GM23248 (cell line): Measurements from ENCODE around the gene CCDC167. TPM values are rescaled to one million over a fixed set of nuclear protein-coding genes. Genes with fewer than 3 reads are reported as not detected.

Experiments
- DNase-seq: peaks from one replicate; pipeline ENCODE4 v3.0.0-alpha.2; 2015
- H2AFZ ChIP-seq: fragments of 200-600 bp; sonication (generic); 2 replicates; pipeline ENCODE4 v1.6.1; 2016; ENCODE audit warnings: antibody characterized with exemption
- H3F3A ChIP-seq: fragments of 200-600 bp; sonication (generic); 2 replicates; pipeline ENCODE4 v1.6.1; 2016; ENCODE audit warnings: mild to moderate bottlenecking, antibody characterized with exemption, mixed run types; ENCODE audit not compliant: insufficient read depth
- H3K27ac ChIP-seq: fragments of 200-600 bp; sonication (generic); 2 replicates; pipeline ENCODE4 v1.5.1; 2016; ENCODE audit warnings: mild to moderate bottlenecking
- H3K27me3 ChIP-seq: fragments of 200-600 bp; sonication (generic); replicated peaks from 2 replicates; pipeline ENCODE4 v1.6.1; 2016; ENCODE audit warnings: mild to moderate bottlenecking; ENCODE audit not compliant: insufficient read depth
- H3K36me3 ChIP-seq: fragments of 200-600 bp; sonication (generic); 2 replicates; pipeline ENCODE4 v1.6.1; 2016; ENCODE audit warnings: low read depth, mild to moderate bottlenecking
- H3K4me1 ChIP-seq: fragments of 200-600 bp; sonication (generic); 2 replicates; pipeline ENCODE4 v1.6.1; 2016; ENCODE audit warnings: mild to moderate bottlenecking; ENCODE audit not compliant: insufficient read depth
- H3K4me2 ChIP-seq: fragments of 200-600 bp; sonication (generic); one replicate; pipeline ENCODE4 v1.6.1; 2016; ENCODE audit warnings: mild to moderate bottlenecking; ENCODE audit not compliant: unreplicated experiment
- H3K4me3 ChIP-seq: fragments of 200-600 bp; sonication (generic); 2 replicates; pipeline ENCODE4 v1.5.1; 2016; ENCODE audit warnings: mild to moderate bottlenecking
- H3K79me2 ChIP-seq: fragments of 200-600 bp; sonication (generic); 2 replicates; pipeline ENCODE4 v1.6.1; 2016; ENCODE audit warnings: mild to moderate bottlenecking; ENCODE audit not compliant: insufficient read depth
- H3K9ac ChIP-seq: fragments of 200-600 bp; sonication (generic); 2 replicates; pipeline ENCODE4 v1.6.1; 2016; ENCODE audit warnings: mild to moderate bottlenecking
- H3K9me2 ChIP-seq: fragments of 200-600 bp; sonication (generic); 2 replicates; pipeline ENCODE4 v1.6.1; 2016; ENCODE audit warnings: mixed run types, mild to moderate bottlenecking, moderate library complexity; ENCODE audit not compliant: insufficient read depth
- H3K9me3 ChIP-seq: fragments of 200-600 bp; sonication (generic); one replicate; pipeline ENCODE4 v1.6.1; 2017; ENCODE audit warnings: low read depth
- H4K20me1 ChIP-seq: fragments of 200-600 bp; sonication (generic); 2 replicates; pipeline ENCODE4 v1.6.0; 2016; ENCODE audit not compliant: insufficient read depth
- EZH2 ChIP-seq: fragments of 200-600 bp; sonication (generic); IDR thresholded peaks from 2 replicates; pipeline ENCODE4 v1.6.1; 2018; ENCODE audit warnings: antibody characterized with exemption, mild to moderate bottlenecking; ENCODE audit not compliant: insufficient read depth, poor library complexity, severe bottlenecking
- EZH2phosphoT487 ChIP-seq: fragments of 200-600 bp; sonication (generic); IDR thresholded peaks from 2 replicates; pipeline ENCODE4 v1.6.1; 2018; ENCODE audit warnings: antibody characterized with exemption, moderate library complexity, mild to moderate bottlenecking, low read depth; ENCODE audit not compliant: insufficient read depth
- WGBS, 2 experiments: methylation state at CpG; one replicate each; pipeline ENCODE4 v1.1.6; 2015 to 2017; ENCODE audit warnings: low lambda C conversion rate in 2 of 2, low coverage in 1 of 2; ENCODE audit errors: missing lambda C conversion rate in 2 of 2; 5-methylcytosine and 5-hydroxymethylcytosine counted together
- in situ Hi-C: fragments of 300-500 bp; cut with MboI; formaldehyde crosslinking; loops from 2 replicates; pipeline ENCODE4 v1.15.0; 2020
- polyA plus RNA-seq: library from polyadenylated mRNA; unstranded; fragments of >200 nt; fragmentation: Nextera tagmentation; extraction: Ambion mirVana; gene quantifications from 2 replicates; pipeline ENCODE4 v1.2.1, GENCODE V29; 2016
- total RNA-seq: library from RNA; depleted of rRNA; stranded (reverse); fragments of >200 nt; shearing (Covaris generic); gene quantifications from 2 replicates; pipeline ENCODE4 v1.2.3, GENCODE V29; 2014

CCDC167 gene
- total and polyA plus RNA-seq, 2 experiments from 2014 or later: 35.8 to 51.0 TPM

GRCh38 chr6:37474316-37474715 lies 25.4 kb downstream of the CCDC167 start:
- 82 to 92% methylated on average over 4 of the region's 4 CpGs for WGBS, 2 experiments
- Histone ChIP-seq H3K9me3 (no peaks in the 10 kb centered on the region), H3K4me2 (no peak overlapping the region), H3K27me3 (no peaks in the 10 kb centered on the region), H3K9me2 (no peaks in the 10 kb centered on the region), H3K9ac (no peak overlapping the region), H3K4me1 (no peaks in the 10 kb centered on the region), H3K27ac (no peak overlapping the region), H4K20me1 (no peaks in the 10 kb centered on the region), H3K79me2 (no peaks in the 10 kb centered on the region), H3K4me3 (no peak overlapping the region), H3K36me3 (peaks cover 18% of the 10 kb centered on the region; the same call in 1 of the 2 replicates), H3F3A (no peaks in the 10 kb centered on the region), H2AFZ (no peak overlapping the region)
- TF ChIP-seq EZH2phosphoT487 (no peak), EZH2 (no peak)
- in situ Hi-C loops: no loop called here
- DNase-seq: no peak

GRCh38 chr6:37473364-37474095 lies 26.2 kb downstream of the CCDC167 start:
- H3K79me2 ChIP-seq: 0 out of 2 replicates have a peak, but pooled peaks cover under 1% of the 10 kb centered on the region
- no peaks in the 10 kb centered on the region for H3K9me3 ChIP-seq
- H3K36me3 ChIP-seq: peaks cover 18% of the 10 kb centered on the region; the same call in 1 of the 2 replicates
- in situ Hi-C loops: no loop called here
- no peaks in the 10 kb centered on the region for H3K27me3 ChIP-seq
- no peak overlapping the region for H3K27ac ChIP-seq
- H4K20me1 ChIP-seq: no peaks in the 10 kb centered on the region
- H3K4me3 ChIP-seq: no peak overlapping the region
- H3K4me2 ChIP-seq: no peak overlapping the region
- no peak overlapping the region for H2AFZ ChIP-seq
- no peak overlapping the region for H3K9ac ChIP-seq
- TF ChIP-seq EZH2 (no peak), EZH2phosphoT487 (no peak)
- no peaks in the 10 kb centered on the region for H3K4me1 ChIP-seq
- DNase-seq: no peak
- no peaks in the 10 kb centered on the region for H3K9me2 ChIP-seq
- 79% methylated on average over 8 of the region's 8 CpGs for WGBS, 2 experiments
- H3F3A ChIP-seq: no peaks in the 10 kb centered on the region

GRCh38 chr6:37467718-37468117 lies 32.0 kb downstream of the CCDC167 start:
- no peak overlapping the region for H2AFZ ChIP-seq
- no peaks in the 10 kb centered on the region for H3K9me3 ChIP-seq
- H3K36me3 ChIP-seq: peaks cover 24% of the 10 kb centered on the region
- H3K4me1 ChIP-seq: no peaks in the 10 kb centered on the region
- no peaks in the 10 kb centered on the region for H4K20me1 ChIP-seq
- peaks cover 12% of the 10 kb centered on the region; the same call in 1 of the 2 replicates for H3K79me2 ChIP-seq
- H3F3A ChIP-seq: no peaks in the 10 kb centered on the region
- no peaks in the 10 kb centered on the region for H3K9me2 ChIP-seq
- no peak overlapping the region for H3K4me3 ChIP-seq
- H3K27ac ChIP-seq: no peak overlapping the region
- in situ Hi-C loops: no loop called here
- H3K27me3 ChIP-seq: no peaks in the 10 kb centered on the region
- TF ChIP-seq EZH2: no peak
- no peak for TF ChIP-seq EZH2phosphoT487
- DNase-seq: no peak
- H3K4me2 ChIP-seq: no peak overlapping the region
- H3K9ac ChIP-seq: no peak overlapping the region

GRCh38 chr6:37463110-37463509 lies 36.6 kb downstream of the CCDC167 start:
- peaks cover 25% of the 10 kb centered on the region for H3K36me3 ChIP-seq
- no peaks in the 10 kb centered on the region for H3K9me3 ChIP-seq

GRCh38 chr6:37460805-37461204 lies 38.9 kb downstream of the CCDC167 start:
- no peak overlapping the region for H3K4me3 ChIP-seq
- no peak overlapping the region for H2AFZ ChIP-seq
- H4K20me1 ChIP-seq: no peaks in the 10 kb centered on the region
- TF ChIP-seq EZH2: no peak
- TF ChIP-seq EZH2phosphoT487: no peak
- H3K27me3 ChIP-seq: no peaks in the 10 kb centered on the region
- H3K36me3 ChIP-seq: peaks cover 15% of the 10 kb centered on the region
- no peak overlapping the region for H3K27ac ChIP-seq
- no peak overlapping the region for H3K9ac ChIP-seq
- in situ Hi-C loops: no loop called here
- H3K9me3 ChIP-seq: no peaks in the 10 kb centered on the region
- no peak overlapping the region for H3K4me2 ChIP-seq
- H3F3A ChIP-seq: peaks cover 13% of the 10 kb centered on the region
- 97 to 100% methylated on average over 2 of the region's 2 CpGs for WGBS, 2 experiments
- H3K79me2 ChIP-seq: 0 out of 2 replicates have a peak, but pooled peaks cover 3% of the 10 kb centered on the region
- no peak for DNase-seq
- peaks cover 20% of the 10 kb centered on the region for H3K4me1 ChIP-seq
- no peaks in the 10 kb centered on the region for H3K9me2 ChIP-seq

More at GRCh38 chr6:37463110-37463509, 36.6 kb downstream of the CCDC167 start:
- Histone ChIP-seq H3K4me3 (no peak overlapping the region), H3K27me3 (no peaks in the 10 kb centered on the region), H3K27ac (no peak overlapping the region), H3K4me2 (no peak overlapping the region), H3K4me1 (no peaks in the 10 kb centered on the region), H4K20me1 (no peaks in the 10 kb centered on the region), H3F3A (no peaks in the 10 kb centered on the region), H2AFZ (no peak overlapping the region), H3K9ac (no peak overlapping the region), H3K9me2 (no peaks in the 10 kb centered on the region), H3K79me2 (peaks cover 9% of the 10 kb centered on the region; the same call in 1 of the 2 replicates)
- in situ Hi-C loops: no loop called here
- no peak for TF ChIP-seq EZH2phosphoT487
- TF ChIP-seq EZH2: no peak
- DNase-seq: no peak
